ENCODE measurements around the gene DTD1.

The DTD1 gene

DNA sequence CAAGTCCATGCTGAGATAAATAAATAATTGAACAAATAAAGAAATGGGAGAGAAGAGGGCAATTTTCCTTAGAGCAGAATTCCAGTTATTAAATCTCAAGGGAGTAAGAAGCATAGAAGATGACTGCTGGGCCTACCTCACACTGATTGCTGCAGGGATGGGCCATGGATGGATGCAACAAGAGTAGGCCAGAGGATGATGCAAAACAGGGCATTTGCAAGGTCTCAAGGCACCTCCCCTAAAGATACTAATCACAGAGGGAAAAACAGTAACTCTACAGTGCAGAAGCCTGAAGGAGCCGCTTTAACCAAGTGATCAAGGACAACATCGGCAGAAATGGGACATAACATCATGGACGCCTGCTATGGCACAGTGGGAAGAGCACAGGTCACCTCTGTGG, 224.1 kb downstream of the DTD1 start:
- no peak for DNase-seq (ENCODE audit: extremely low read depth, low read depth)
- H3K4me3 ChIP-seq (replicated peaks; ENCODE audit: low read depth, low read length), result no peak overlapping the region
- TF ChIP-seq, protein P1, sequence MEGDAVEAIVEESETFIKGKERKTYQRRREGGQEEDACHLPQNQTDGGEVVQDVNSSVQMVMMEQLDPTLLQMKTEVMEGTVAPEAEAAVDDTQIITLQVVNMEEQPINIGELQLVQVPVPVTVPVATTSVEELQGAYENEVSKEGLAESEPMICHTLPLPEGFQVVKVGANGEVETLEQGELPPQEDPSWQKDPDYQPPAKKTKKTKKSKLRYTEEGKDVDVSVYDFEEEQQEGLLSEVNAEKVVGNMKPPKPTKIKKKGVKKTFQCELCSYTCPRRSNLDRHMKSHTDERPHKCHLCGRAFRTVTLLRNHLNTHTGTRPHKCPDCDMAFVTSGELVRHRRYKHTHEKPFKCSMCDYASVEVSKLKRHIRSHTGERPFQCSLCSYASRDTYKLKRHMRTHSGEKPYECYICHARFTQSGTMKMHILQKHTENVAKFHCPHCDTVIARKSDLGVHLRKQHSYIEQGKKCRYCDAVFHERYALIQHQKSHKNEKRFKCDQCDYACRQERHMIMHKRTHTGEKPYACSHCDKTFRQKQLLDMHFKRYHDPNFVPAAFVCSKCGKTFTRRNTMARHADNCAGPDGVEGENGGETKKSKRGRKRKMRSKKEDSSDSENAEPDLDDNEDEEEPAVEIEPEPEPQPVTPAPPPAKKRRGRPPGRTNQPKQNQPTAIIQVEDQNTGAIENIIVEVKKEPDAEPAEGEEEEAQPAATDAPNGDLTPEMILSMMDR (IDR thresholded peaks at IDR 0.05; ENCODE audit: low read depth, low read length, missing control alignments), result no peak

DNA sequence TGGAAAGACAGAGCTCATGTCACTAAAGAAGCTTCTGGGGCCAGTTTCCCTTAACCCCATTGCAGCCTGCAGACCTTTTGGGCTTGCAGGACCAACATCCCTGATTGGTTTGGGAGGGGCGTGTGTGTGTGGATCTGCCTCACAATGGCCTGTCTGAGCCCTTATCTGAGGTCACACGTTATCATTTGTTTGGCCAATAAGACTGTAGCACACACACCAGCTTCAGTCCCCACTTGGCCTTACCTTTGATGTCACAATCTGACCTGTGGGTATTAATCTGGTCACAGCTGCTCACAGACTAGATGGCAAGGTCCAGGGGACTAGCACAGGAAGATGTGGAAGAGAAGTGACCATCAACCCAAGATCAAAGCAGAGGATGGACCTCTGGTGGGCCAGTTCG, 225.6 kb downstream of the DTD1 start, which contains the start of gene SCP2D1:
Gene SCP2D1 (plus strand): TSS at position 301 of the 400 bp plus-strand sequence. CDS start 33 bp downstream, at position 334.
- H3K4me3 ChIP-seq (replicated peaks; ENCODE audit: low read depth, low read length), result no peak within 1 kb of the TSS
- TF ChIP-seq, protein P1 (IDR thresholded peaks at IDR 0.05; ENCODE audit: low read depth, low read length, missing control alignments), result no peak
- DNase-seq (ENCODE audit: extremely low read depth, low read depth), result no peak

DNA sequence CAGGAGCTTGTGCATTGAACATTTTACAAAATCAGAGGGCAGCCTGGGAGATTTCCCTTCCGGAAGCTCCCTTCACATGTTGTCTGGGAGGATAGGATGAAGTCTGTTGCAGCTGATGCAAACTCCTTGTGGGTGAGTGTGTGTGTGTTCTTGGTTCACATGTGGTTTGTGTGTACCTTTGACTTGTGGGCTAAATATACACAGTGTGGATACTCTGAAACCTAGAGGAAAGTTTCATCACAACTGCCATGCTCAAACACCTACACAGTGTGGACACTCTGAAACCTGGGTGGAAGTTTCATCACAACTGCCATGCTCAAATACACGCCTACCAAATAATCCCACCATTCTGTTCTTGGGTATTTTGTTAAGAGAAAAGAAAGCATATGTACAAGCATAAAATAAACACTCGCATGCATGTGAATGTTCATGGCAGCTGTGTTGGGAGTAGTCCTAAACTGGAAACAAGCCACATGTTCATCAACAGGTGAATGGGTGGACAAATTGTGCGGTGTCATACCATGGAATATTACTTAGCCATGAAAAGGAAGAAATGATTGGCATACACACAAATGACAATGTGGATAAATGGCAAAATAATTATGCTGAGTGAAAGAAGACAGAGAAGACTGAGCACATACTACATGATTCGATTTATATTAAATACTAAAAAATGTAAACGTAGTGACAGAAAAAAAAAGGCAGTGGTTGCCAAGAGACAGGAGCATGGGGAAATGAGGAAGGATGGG, 227.5 kb downstream of the DTD1 start:
- no peak for DNase-seq (ENCODE audit: extremely low read depth, low read depth)
- TF ChIP-seq, protein P1 (IDR thresholded peaks at IDR 0.05; ENCODE audit: low read depth, low read length, missing control alignments), result no peak

More for the DNA sequence above, 227.5 kb downstream of the DTD1 start:
- H3K4me3 ChIP-seq (replicated peaks; ENCODE audit: low read depth, low read length), result no peak overlapping the region
